A673 (cell line): ENCODE measurements around the gene OTC. TPM values are rescaled to one million over a fixed set of nuclear protein-coding genes. Genes with fewer than 3 reads are reported as not detected.

Experiments used
- BruUV-seq: library from RNA; stranded (reverse); fragments of 400-500 nt; replicated peaks from 2 replicates; lab custom pipeline; 2021; lab: Mats Ljungman, UMichigan
- CTCF ChIA-PET: fragments of 300-600 bp; sonication (Branson Sonifier 250); formaldehyde crosslinking; loops from one replicate; lab custom pipeline; 2022; ENCODE audit warnings: antibody characterized with exemption; lab: Charles Lee
- POLR2A ChIA-PET: fragments of 300-600 bp; sonication (Branson Sonifier 250); formaldehyde crosslinking; loops from one replicate; lab custom pipeline; 2022; ENCODE audit warnings: antibody characterized with exemption; ENCODE audit not compliant: low non-redundant PET; lab: Charles Lee
- DNase-seq: peaks from one replicate; pipeline ENCODE4 v3.0.0-alpha.2; 2015; ENCODE audit warnings: low spot score
- H3K27ac ChIP-seq: fragments of 200-600 bp; sonication (generic); 2 replicates; pipeline ENCODE4 v1.5.1; 2016; ENCODE audit warnings: mixed run types, low read depth, mild to moderate bottlenecking, mixed read lengths, antibody characterized with exemption, low read length; ENCODE audit not compliant: poor library complexity, severe bottlenecking
- H3K27me3 ChIP-seq: fragments of 200-600 bp; sonication (generic); replicated peaks from 2 replicates; pipeline ENCODE4 v1.6.1; 2017; ENCODE audit warnings: mixed run types, low read depth, mild to moderate bottlenecking, mixed read lengths, antibody characterized with exemption, low read length; ENCODE audit not compliant: insufficient read depth, poor library complexity
- H3K36me3 ChIP-seq: fragments of 200-600 bp; sonication (generic); 2 replicates; pipeline ENCODE4 v1.6.1; 2016; ENCODE audit warnings: mixed run types, mild to moderate bottlenecking, mixed read lengths, antibody characterized with exemption, low read length; ENCODE audit not compliant: insufficient read depth, poor library complexity, severe bottlenecking
- H3K4me1 ChIP-seq: fragments of 200-600 bp; sonication (generic); 2 replicates; pipeline ENCODE4 v1.6.1; 2017; ENCODE audit warnings: mixed run types, mild to moderate bottlenecking, mixed read lengths, antibody characterized with exemption, low read length; ENCODE audit not compliant: insufficient read depth, poor library complexity, severe bottlenecking
- H3K4me3 ChIP-seq: fragments of 200-600 bp; sonication (generic); 2 replicates; pipeline ENCODE4 v1.5.1; 2016; ENCODE audit warnings: low read depth, mixed run types, mild to moderate bottlenecking, mixed read lengths, low read length; ENCODE audit not compliant: poor library complexity, severe bottlenecking
- H3K9me3 ChIP-seq: fragments of 200-600 bp; sonication (generic); 2 replicates; pipeline ENCODE4 v1.6.1; 2016; ENCODE audit warnings: mixed run types, low read depth, mild to moderate bottlenecking, mixed read lengths, antibody characterized with exemption, low read length; ENCODE audit not compliant: poor library complexity, severe bottlenecking
- CTCF ChIP-seq: fragments of 300-800, 200-600 bp; sonication (generic); conservative IDR thresholded peaks from 2 replicates; pipeline ENCODE4 v1.5.1; 2017; ENCODE audit warnings: low read depth, mild to moderate bottlenecking, antibody characterized with exemption, low read length, moderate library complexity, mixed read lengths
- EZH2 ChIP-seq: fragments of 200-600 bp; sonication (generic); IDR thresholded peaks from 2 replicates; pipeline ENCODE4 v1.6.1; 2017; ENCODE audit warnings: borderline replicate concordance, low read depth, mild to moderate bottlenecking, mixed read lengths, antibody characterized with exemption, low read length; ENCODE audit not compliant: poor library complexity, severe bottlenecking
- intact Hi-C: fragments of 100-400 bp; cut with micrococcal nuclease; formaldehyde crosslinking; loops from one replicate; pipeline ENCODE4 v1.10.0; 2022; ENCODE audit not compliant: unreplicated experiment
- total RNA-seq: library from RNA; stranded (reverse); gene quantifications from 2 replicates; pipeline ENCODE4 v1.2.3, GENCODE V29; 2021

OTC gene
- total RNA-seq, 1 experiment from 2014 or later = not detected

DNA sequence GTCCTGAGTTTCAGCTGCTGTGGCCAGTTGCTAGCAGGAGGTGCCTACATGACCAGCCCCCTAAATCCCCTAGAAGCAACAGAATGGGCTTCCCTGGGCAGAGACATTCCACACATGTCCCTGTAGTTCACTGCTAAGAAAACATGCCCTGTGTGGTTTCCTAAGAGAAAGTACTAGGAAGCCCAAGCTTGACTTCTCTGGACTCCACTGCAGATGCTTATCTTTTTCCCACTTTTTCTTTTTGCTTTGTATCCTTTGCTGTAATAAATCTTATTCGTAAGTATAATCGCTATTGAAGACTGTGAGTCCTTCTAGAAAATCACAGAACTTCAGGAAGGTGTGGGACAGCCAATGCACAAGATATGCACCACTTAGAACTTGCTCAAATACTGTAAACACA, 40.7 kb upstream of the OTC start:
- Histone ChIP-seq H3K27me3 (no peaks in the 10 kb centered on the region), H3K4me1 (peaks cover 7% of the 10 kb centered on the region), H3K4me3 (no peak overlapping the region), H3K27ac (no peak overlapping the region), H3K9me3 (no peaks in the 10 kb centered on the region), H3K36me3 (no peaks in the 10 kb centered on the region)
- ChIA-PET CTCF (interaction anchor here (0.9 kb wide), 1 partner anchor 15 kb away, joined by 3 read pairs; the partner anchor contains the start of gene RPGR), POLR2A (no interaction called here)
- TF ChIP-seq EZH2 (no peak), CTCF (no peak)
- intact Hi-C loops = no loop called here
- DNase-seq = no peak
- BruUV-seq = no TSS peak

DNA sequence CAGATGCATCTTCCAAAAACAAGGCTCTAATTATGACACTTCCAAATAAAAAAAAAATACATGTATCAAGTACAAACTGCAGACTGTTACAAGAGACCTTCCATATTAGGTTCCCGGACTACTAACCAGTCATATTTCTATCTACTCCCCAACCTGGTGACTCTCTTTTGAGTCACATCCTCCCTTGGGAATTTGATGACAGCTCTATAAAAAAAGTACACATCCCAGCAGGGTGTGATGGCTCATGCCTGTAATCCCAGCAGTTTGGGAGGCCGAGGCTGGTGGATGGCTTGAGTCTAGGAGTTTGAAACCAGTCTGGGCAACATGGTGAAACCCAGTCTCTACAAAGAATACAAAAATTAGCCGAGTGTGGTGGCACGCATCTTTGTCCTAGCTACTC, 40.0 kb upstream of the OTC start:
- H3K9me3 ChIP-seq = no peaks in the 10 kb centered on the region
- ChIA-PET CTCF (interaction anchor here (0.9 kb wide), 1 partner anchor 15 kb away, joined by 3 read pairs; the partner anchor contains the start of gene RPGR), POLR2A (no interaction called here)
- intact Hi-C loops = no loop called here
- no TSS peak for BruUV-seq
- H3K27ac ChIP-seq = no peak overlapping the region
- TF ChIP-seq EZH2 (no peak), CTCF (no peak)
- H3K4me1 ChIP-seq = peaks cover 7% of the 10 kb centered on the region
- H3K27me3 ChIP-seq = no peaks in the 10 kb centered on the region
- DNase-seq = peak; percentile 84
- H3K4me3 ChIP-seq = no peak overlapping the region
- H3K36me3 ChIP-seq = no peaks in the 10 kb centered on the region

DNA sequence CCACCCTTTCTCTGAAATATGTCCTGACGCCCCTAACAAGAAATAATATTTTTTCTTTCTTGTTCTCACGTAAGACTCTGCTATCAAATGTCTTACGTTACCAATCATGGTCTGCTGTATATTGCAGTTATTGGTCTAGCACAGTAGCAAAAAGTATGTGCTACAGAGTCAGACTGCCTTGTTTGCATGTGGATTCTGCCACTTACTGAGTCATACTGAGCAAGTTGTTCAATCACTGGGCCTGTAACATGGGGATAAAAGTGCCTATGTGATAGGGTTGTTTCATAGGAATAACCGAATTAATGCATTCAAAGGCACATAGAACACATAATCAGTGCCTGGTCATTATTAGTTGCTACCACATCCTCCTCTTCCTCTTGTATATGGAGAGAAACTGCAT, 39.2 kb upstream of the OTC start:
- Histone ChIP-seq H3K27ac (no peak overlapping the region), H3K4me1 (peaks cover 7% of the 10 kb centered on the region), H3K4me3 (no peak overlapping the region), H3K9me3 (no peaks in the 10 kb centered on the region), H3K27me3 (no peaks in the 10 kb centered on the region), H3K36me3 (no peaks in the 10 kb centered on the region)
- POLR2A ChIA-PET = no interaction called here
- no peak for DNase-seq
- no TSS peak for BruUV-seq
- CTCF ChIA-PET = no interaction called here
- intact Hi-C loops = no loop called here
- TF ChIP-seq EZH2 (no peak), CTCF (no peak)
